Fibroblast of the aortic adventitia (primary cell): ENCODE measurements around the gene MLYCD. TPM values are rescaled to one million over a fixed set of nuclear protein-coding genes. Genes with fewer than 3 reads are reported as not detected.

Experiments
- DNase-seq: peaks from one replicate; pipeline ENCODE4 v3.0.0-alpha.2; 2010; ENCODE audit warnings: low read depth
- H3K4me3 ChIP-seq: 2 replicates; pipeline ENCODE4 v1.5.1; 2011; ENCODE audit warnings: low read depth, mild to moderate bottlenecking, control low read depth, low read length, moderate library complexity
- CTCF ChIP-seq: IDR thresholded peaks from 2 replicates; pipeline ENCODE4 v1.5.1; 2011; ENCODE audit warnings: mild to moderate bottlenecking, low read length, control low read depth, inconsistent platforms; ENCODE audit not compliant: insufficient read depth
- total RNA-seq: library from RNA; depleted of rRNA; stranded (reverse); fragments of >200 nt; gene quantifications from 2 replicates; pipeline ENCODE4 v1.2.3, GENCODE V29; 2012; ENCODE audit warnings: low replicate concordance

The MLYCD gene
- total RNA-seq, 1 donor: 3.3 TPM

GRCh38 chr16:83854420-83854819 lies 44.5 kb upstream of the MLYCD start:
- TF ChIP-seq CTCF: no peak
- no peak for DNase-seq
- no peak overlapping the region for H3K4me3 ChIP-seq

DNA sequence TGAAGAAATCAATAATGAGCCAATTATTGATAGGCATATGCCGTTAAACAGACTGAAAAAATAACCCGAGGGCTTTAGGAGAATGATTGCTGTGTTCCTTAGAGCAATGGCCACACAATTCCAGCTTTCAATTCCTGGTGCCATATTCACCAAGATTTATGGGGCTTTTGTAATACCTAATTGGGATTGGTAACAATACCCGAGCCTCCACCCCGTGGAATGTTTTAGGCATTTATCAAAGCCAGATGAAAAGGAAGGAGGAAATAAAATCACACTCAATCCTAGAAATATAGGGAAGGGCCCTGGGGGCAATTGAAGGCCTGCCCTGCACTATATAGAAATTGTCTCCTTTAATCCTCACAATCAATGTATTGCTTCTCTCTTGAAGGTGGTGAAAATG lies 42.1 kb upstream of the MLYCD start:
- H3K4me3 ChIP-seq: no peak overlapping the region
- no peak for DNase-seq
- no peak for TF ChIP-seq CTCF

- no peak overlapping the region for H3K4me3 ChIP-seq
- DNase-seq: no peak
- no peak for TF ChIP-seq CTCF
Measured at GRCh38 chr16:83859265-83859664, 39.6 kb upstream of the MLYCD start.

- TF ChIP-seq CTCF: no peak
- DNase-seq: no peak
- no peak overlapping the region for H3K4me3 ChIP-seq
Measured at GRCh38 chr16:83862661-83863060, 36.3 kb upstream of the MLYCD start.

DNA sequence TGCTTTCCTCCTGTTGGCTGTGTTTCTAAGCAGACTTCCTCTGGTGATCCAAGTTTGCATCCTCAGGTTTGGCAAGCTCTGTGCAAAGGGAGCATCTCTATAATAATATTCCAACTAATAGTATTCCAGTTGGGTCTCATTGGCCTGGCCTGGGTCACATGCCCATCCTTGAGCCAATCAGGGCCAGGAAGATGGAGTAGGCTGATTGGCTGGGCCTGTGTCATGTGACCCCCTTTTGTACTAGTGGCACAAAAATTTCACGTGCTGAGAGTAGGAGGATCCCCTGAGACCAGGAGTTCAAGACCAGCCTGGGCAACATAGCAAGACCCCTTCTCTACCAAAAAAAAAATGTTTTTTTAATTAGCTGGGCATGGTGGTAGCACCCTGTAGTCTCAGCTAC lies 35.2 kb upstream of the MLYCD start:
- no peak for DNase-seq
- no peak for TF ChIP-seq CTCF
- no peak overlapping the region for H3K4me3 ChIP-seq

DNA sequence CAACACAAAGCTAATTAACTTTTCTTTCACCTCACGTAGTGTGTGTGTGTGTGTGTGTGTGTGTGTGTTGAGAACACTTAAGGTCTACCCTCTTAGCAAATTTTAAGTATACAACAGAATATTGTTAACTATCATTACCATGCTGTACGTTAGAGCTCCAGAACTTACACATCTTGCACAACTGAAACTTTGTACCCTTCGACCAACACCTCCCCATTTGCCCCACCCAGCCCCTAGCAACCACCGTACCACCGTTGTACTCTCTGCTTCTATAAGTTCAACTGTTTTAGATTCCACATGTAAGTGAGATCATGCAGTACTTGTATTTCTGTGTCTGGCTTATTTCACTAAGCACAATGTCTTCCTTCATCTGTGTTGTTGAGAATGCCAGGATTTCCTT lies 28.1 kb upstream of the MLYCD start:
- no peak for DNase-seq
- no peak for TF ChIP-seq CTCF
- no peak overlapping the region for H3K4me3 ChIP-seq

GRCh38 chr16:83878838-83879237 lies 20.1 kb upstream of the MLYCD start:
- H3K4me3 ChIP-seq: no peak overlapping the region
- peak; percentile 77 for DNase-seq
- peak; percentile 64 for TF ChIP-seq CTCF
